ENCODE data around the gene RNF223.

GRCh38 chr1:1038694-1039093, 35.4 kb downstream of the RNF223 start:
- TF ChIP-seq HDAC6 (IDR thresholded peaks at IDR 0.05; ENCODE audit: low read depth, low read length) (no peak), CHD1 (IDR thresholded peaks at IDR 0.05; ENCODE audit: low read depth, low read length) (no peak), PHF8 (conservative IDR thresholded peaks at IDR 0.05; ENCODE audit: low read depth, low read length) (no peak)

Measured in H1 (cell line).